Naive thymus-derived CD4-positive, alpha-beta T cell (primary cell): ENCODE results near the gene LGMN. TPM values are rescaled to one million over a fixed set of nuclear protein-coding genes. Genes with fewer than 3 reads are reported as not detected.

Source experiments
- ATAC-seq: fragments of 150-1000 bp; cut with Tn5 transposase; 2 replicates; pipeline ENCODE4 v1.10.0; 2021; ENCODE audit warnings: mild to moderate bottlenecking, moderate library complexity
- CTCF ChIA-PET: fragments of 350-600 bp; sonication (Branson Sonifier 250); formaldehyde crosslinking; loops from one replicate; lab custom pipeline; 2021; ENCODE audit warnings: antibody characterized with exemption; lab: Charles Lee
- POLR2A ChIA-PET: fragments of 350-600 bp; sonication (Branson Sonifier 250); formaldehyde crosslinking; loops from one replicate; lab custom pipeline; 2021; ENCODE audit warnings: antibody characterized with exemption, inconsistent platforms; lab: Charles Lee
- DNase-seq, 9 donors: peaks; one replicate each; pipeline versions ENCODE4 v3.0.0 to v3.0.0-alpha.2; 2020 to 2022; ENCODE audit warnings: mixed read lengths in 1 of 9
- H3K27ac ChIP-seq: one replicate; pipeline ENCODE4 v1.7.0; 2013; ENCODE audit warnings: mild to moderate bottlenecking, low read depth, low read length, moderate library complexity
- H3K27me3 ChIP-seq, 2 donors: one replicate each; pipeline ENCODE4 v1.7.0; 2013; ENCODE audit warnings: low read length in 2 of 2, mild to moderate bottlenecking in 2 of 2, moderate library complexity in 2 of 2; ENCODE audit not compliant: control insufficient read depth in 2 of 2, insufficient read depth in 2 of 2
- H3K36me3 ChIP-seq, 3 experiments: 1 replicate in 2 of 3; 2 replicates in 1 of 3; pipeline ENCODE4 v1.7.0; 2013; ENCODE audit warnings: low read length in 3 of 3, mild to moderate bottlenecking in 3 of 3, moderate library complexity in 1 of 3; ENCODE audit not compliant: insufficient read depth in 3 of 3, control insufficient read depth in 2 of 3
- H3K4me1 ChIP-seq, 2 donors: one replicate each; pipeline ENCODE4 v1.7.0; 2013; ENCODE audit warnings: low read length in 2 of 2, mild to moderate bottlenecking in 2 of 2, moderate library complexity in 1 of 2; ENCODE audit not compliant: control insufficient read depth in 2 of 2, insufficient read depth in 2 of 2
- H3K4me3 ChIP-seq: 2 replicates; pipeline ENCODE4 v1.7.0; 2013; ENCODE audit warnings: mild to moderate bottlenecking, low read length
- H3K9me3 ChIP-seq, 3 experiments: 1 replicate in 2 of 3; 2 replicates in 1 of 3; pipeline ENCODE4 v1.7.0; 2013; ENCODE audit warnings: low read length in 3 of 3; ENCODE audit not compliant: control insufficient read depth in 2 of 3
- H3K27ac Mint-ChIP-seq, 9 donors: one replicate each; pipeline ENCODE4 v1.8.0; 2020 to 2022; ENCODE audit warnings: mixed read lengths in 9 of 9, mild to moderate bottlenecking in 8 of 9, moderate library complexity in 5 of 9, inconsistent platforms in 2 of 9
- H3K27me3 Mint-ChIP-seq, 5 donors: one replicate each; pipeline ENCODE4 v1.8.0; 2021 to 2022; ENCODE audit warnings: mixed read lengths in 5 of 5, mild to moderate bottlenecking in 1 of 5
- H3K36me3 Mint-ChIP-seq, 5 donors: one replicate each; pipeline ENCODE4 v1.8.0; 2020 to 2022; ENCODE audit warnings: mixed read lengths in 5 of 5, mild to moderate bottlenecking in 3 of 5, inconsistent platforms in 1 of 5
- H3K4me1 Mint-ChIP-seq, 7 donors: one replicate each; pipeline ENCODE4 v1.8.0; 2020 to 2022; ENCODE audit warnings: mixed read lengths in 7 of 7, mild to moderate bottlenecking in 3 of 7, inconsistent platforms in 1 of 7
- H3K4me3 Mint-ChIP-seq, 10 donors: one replicate each; pipeline ENCODE4 v1.8.0; 2020 to 2022; ENCODE audit warnings: mild to moderate bottlenecking in 10 of 10, mixed read lengths in 10 of 10, moderate library complexity in 6 of 10, inconsistent platforms in 2 of 10
- H3K9me3 Mint-ChIP-seq, 11 donors: one replicate each; pipeline ENCODE4 v1.8.0; 2020 to 2022; ENCODE audit warnings: mixed read lengths in 11 of 11, mild to moderate bottlenecking in 4 of 11, inconsistent platforms in 1 of 11, moderate library complexity in 1 of 11
- intact Hi-C, 2 donors: fragments of 100-400 bp; cut with micrococcal nuclease; formaldehyde crosslinking; loops; one replicate each; pipeline ENCODE4 v1.15.1; 2023
- polyA plus RNA-seq, 2 donors: library from polyadenylated mRNA; unstranded; fragments of 300-500 nt; fragmentation: Illumina TruSeq; gene quantifications; one replicate each; pipeline ENCODE4 v1.2.3, GENCODE V29; 2021
- total RNA-seq, 6 experiments: library from RNA in 5 of 6; stranded (reverse) in 5 of 6; gene quantifications; 1 replicate in 5 of 6; 2 replicates in 1 of 6; pipeline ENCODE4 v1.2.3 and lab custom pipeline; 2021 to 2026

Gene LGMN
- total and polyA plus RNA-seq, 7 experiments from 2014 or later: 8.7 to 28.7 (median 25.2) TPM

- Histone ChIP-seq H3K4me3 (peak overlapping the region; percentile 67), H3K27me3 (no peaks in the 10 kb centered on the region), H3K4me1 (peaks cover 10 to 13% of the 10 kb centered on the region in 2 donors), H3K27ac (peak overlapping the region; percentile 73), H3K9me3 (no peaks in the 10 kb centered on the region), H3K36me3 (no peaks in the 10 kb centered on the region)
- H3K4me1 Mint-ChIP-seq: peaks cover 28 to 53% (median 47%) of the 10 kb centered on the region in 7 donors
- H3K27ac Mint-ChIP-seq: peak overlapping the region in 8 of 9 donors; percentile 45 to 91 (median 78)
- peaks cover 0 to 3% (median 0%) of the 10 kb centered on the region in 11 donors for H3K9me3 Mint-ChIP-seq
- peaks cover 0 to 3% (median 0%) of the 10 kb centered on the region in 5 donors for H3K36me3 Mint-ChIP-seq
- CTCF ChIA-PET: no interaction called here
- peak in 2 of 9 donors; percentile 7 to 9 for DNase-seq
- peak overlapping the region; percentile 82 to 93 (median 89) for H3K4me3 Mint-ChIP-seq
- ATAC-seq: no peak
- POLR2A ChIA-PET: interaction anchor here (0.6 to 1.3 kb wide), 4 partner anchors 12 to 95 kb away, joined by 3 read pairs; no protein-coding TSS in a partner anchor
- intact Hi-C loops: loop anchor here (1.0 to 5.0 kb wide), 7 partner anchors 21 to 640 kb away; partner anchors contain the start of genes ATXN3 (in 1 of the 2), CPSF2 (in 1 of the 2), GOLGA5 (in 1 of the 2) and NDUFB1 (in 1 of the 2)
- peaks cover 0 to 70% (median 15%) of the 10 kb centered on the region in 5 donors for H3K27me3 Mint-ChIP-seq
Measured at GRCh38 chr14:92747701-92748258, 647 bp downstream of the LGMN start.

- DNase-seq: no peak
Measured at GRCh38 chr14:92744198-92744597, 4.2 kb downstream of the LGMN start.

GRCh38 chr14:92740440-92740839, 8.0 kb downstream of the LGMN start:
- H3K4me1 Mint-ChIP-seq: peaks cover 13 to 33% (median 17%) of the 10 kb centered on the region in 7 donors

More at GRCh38 chr14:92744198-92744597, 4.2 kb downstream of the LGMN start:
- H3K27ac Mint-ChIP-seq: no peak overlapping the region
- Histone ChIP-seq H3K4me1 (peaks cover 9 to 10% of the 10 kb centered on the region in 2 donors), H3K36me3 (no peaks in the 10 kb centered on the region), H3K4me3 (no peak overlapping the region), H3K27me3 (no peaks in the 10 kb centered on the region), H3K9me3 (no peaks in the 10 kb centered on the region), H3K27ac (no peak overlapping the region)
- ChIA-PET CTCF (no interaction called here), POLR2A (no interaction called here)
- H3K9me3 Mint-ChIP-seq: peaks cover 0 to 3% (median 0%) of the 10 kb centered on the region in 11 donors
- ATAC-seq: no peak
- peaks cover 18 to 40% (median 28%) of the 10 kb centered on the region in 7 donors for H3K4me1 Mint-ChIP-seq
- intact Hi-C loops: no loop called here
- H3K36me3 Mint-ChIP-seq: peaks cover 0 to 7% (median 3%) of the 10 kb centered on the region in 5 donors
- H3K4me3 Mint-ChIP-seq: no peak overlapping the region
- H3K27me3 Mint-ChIP-seq: peaks cover 0 to 43% (median 11%) of the 10 kb centered on the region in 5 donors

GRCh38 chr14:92737619-92738188, 10.7 kb downstream of the LGMN start:
- ChIA-PET CTCF (no interaction called here), POLR2A (no interaction called here)
- H3K27ac ChIP-seq: no peak overlapping the region
- H3K36me3 ChIP-seq: no peaks in the 10 kb centered on the region
- Mint-ChIP-seq H3K4me3 (peak overlapping the region in 6 of 10 donors; percentile 22 to 76 (median 51)), H3K27me3 (peaks cover 0 to 23% (median 0%) of the 10 kb centered on the region in 5 donors), H3K9me3 (peaks cover 0 to 3% (median 0%) of the 10 kb centered on the region in 11 donors), H3K27ac (peak overlapping the region; percentile 36 to 91 (median 78)), H3K4me1 (peaks cover 13 to 29% (median 17%) of the 10 kb centered on the region in 7 donors), H3K36me3 (peaks cover 2 to 9% (median 3%) of the 10 kb centered on the region in 5 donors)
- peaks cover 0 to 15% of the 10 kb centered on the region in 2 donors for H3K4me1 ChIP-seq
- intact Hi-C loops: loop anchor here in 1 of 2 donors (2.0 kb wide), 1 partner anchor 13 kb away; no protein-coding TSS in a partner anchor
- H3K9me3 ChIP-seq: no peaks in the 10 kb centered on the region
- no peak overlapping the region for H3K4me3 ChIP-seq
- no peaks in the 10 kb centered on the region for H3K27me3 ChIP-seq
- no peak for ATAC-seq
- no peak for DNase-seq

More at GRCh38 chr14:92740440-92740839, 8.0 kb downstream of the LGMN start:
- Mint-ChIP-seq H3K4me3 (no peak overlapping the region), H3K36me3 (peaks cover 0 to 7% (median 3%) of the 10 kb centered on the region in 5 donors), H3K27ac (no peak overlapping the region), H3K9me3 (peaks cover 0 to 3% (median 0%) of the 10 kb centered on the region in 11 donors), H3K27me3 (peaks cover 0 to 24% (median 0%) of the 10 kb centered on the region in 5 donors)
- ChIA-PET CTCF (no interaction called here), POLR2A (no interaction called here)
- Histone ChIP-seq H3K27ac (no peak overlapping the region), H3K36me3 (no peaks in the 10 kb centered on the region), H3K4me1 (peaks cover 0 to 15% of the 10 kb centered on the region in 2 donors), H3K4me3 (no peak overlapping the region), H3K9me3 (no peaks in the 10 kb centered on the region), H3K27me3 (no peaks in the 10 kb centered on the region)
- DNase-seq (no peak), ATAC-seq (no peak)
- intact Hi-C loops: no loop called here

GRCh38 chr14:92737206-92737605, 11.2 kb downstream of the LGMN start:
- ChIA-PET CTCF (no interaction called here), POLR2A (no interaction called here)
- H3K9me3 Mint-ChIP-seq: peaks cover 0 to 3% (median 0%) of the 10 kb centered on the region in 11 donors
- intact Hi-C loops: loop anchor here in 1 of 2 donors (2.0 kb wide), 1 partner anchor 14 kb away; no protein-coding TSS in a partner anchor
- DNase-seq (peak in 5 of 9 donors; percentile 12 to 37 (median 23)), ATAC-seq (peak; percentile 85)
- H3K9me3 ChIP-seq: no peaks in the 10 kb centered on the region
- peak overlapping the region; percentile 22 to 76 (median 48) for H3K4me3 Mint-ChIP-seq
- H3K4me3 ChIP-seq: no peak overlapping the region
- peaks cover 3 to 14% (median 7%) of the 10 kb centered on the region in 5 donors for H3K36me3 Mint-ChIP-seq
- peaks cover 0 to 15% of the 10 kb centered on the region in 2 donors for H3K4me1 ChIP-seq
- H3K4me1 Mint-ChIP-seq: peaks cover 13 to 29% (median 18%) of the 10 kb centered on the region in 7 donors
- peaks cover 0 to 26% (median 0%) of the 10 kb centered on the region in 5 donors for H3K27me3 Mint-ChIP-seq
- H3K27ac ChIP-seq: peak overlapping the region; percentile 15
- H3K36me3 ChIP-seq: peaks cover 0 to under 1% (median 0%) of the 10 kb centered on the region in 3 experiments
- H3K27me3 ChIP-seq: no peaks in the 10 kb centered on the region
- peak overlapping the region; percentile 36 to 91 (median 78) for H3K27ac Mint-ChIP-seq

- Mint-ChIP-seq H3K27me3 (peaks cover 0 to 32% (median 0%) of the 10 kb centered on the region in 5 donors), H3K36me3 (peaks cover 3 to 25% (median 18%) of the 10 kb centered on the region in 5 donors), H3K9me3 (peaks cover 0 to 7% (median 0%) of the 10 kb centered on the region in 11 donors), H3K27ac (peak overlapping the region in 1 of 9 donors; percentile 42), H3K4me1 (peaks cover 13 to 29% (median 18%) of the 10 kb centered on the region in 7 donors), H3K4me3 (no peak overlapping the region)
- ATAC-seq: no peak
- Histone ChIP-seq H3K4me1 (peaks cover 0 to 15% of the 10 kb centered on the region in 2 donors), H3K9me3 (no peaks in the 10 kb centered on the region), H3K4me3 (no peak overlapping the region), H3K27ac (no peak overlapping the region), H3K36me3 (peaks cover 0 to 15% (median 0%) of the 10 kb centered on the region in 3 experiments), H3K27me3 (no peaks in the 10 kb centered on the region)
- CTCF ChIA-PET: no interaction called here
- intact Hi-C loops: no loop called here
- POLR2A ChIA-PET: no interaction called here
- no peak for DNase-seq
Measured at GRCh38 chr14:92735344-92735743, 13.1 kb downstream of the LGMN start.
